ENCODE measurements around the gene CEP63.

Gene CEP63

DNA sequence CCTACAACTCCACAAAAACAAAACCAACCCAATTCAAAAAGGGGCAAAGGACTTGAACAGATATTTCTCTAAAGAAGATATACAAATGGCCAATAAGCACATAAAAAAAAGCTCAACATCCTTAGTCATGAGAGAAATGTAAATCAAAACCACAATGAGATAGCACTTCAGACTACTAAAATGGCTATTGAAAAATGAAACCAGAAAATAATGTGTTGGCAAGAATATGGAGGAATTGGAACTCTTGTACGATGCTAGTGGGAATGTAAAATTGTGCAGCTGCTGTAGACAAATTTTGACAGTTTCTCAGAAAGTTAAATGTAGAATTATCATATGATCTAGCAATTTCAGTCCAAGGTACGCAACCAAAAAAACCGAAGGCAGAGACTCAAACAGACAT is 136.0 kb downstream of the CEP63 start:
- TF ChIP-seq, protein P1, sequence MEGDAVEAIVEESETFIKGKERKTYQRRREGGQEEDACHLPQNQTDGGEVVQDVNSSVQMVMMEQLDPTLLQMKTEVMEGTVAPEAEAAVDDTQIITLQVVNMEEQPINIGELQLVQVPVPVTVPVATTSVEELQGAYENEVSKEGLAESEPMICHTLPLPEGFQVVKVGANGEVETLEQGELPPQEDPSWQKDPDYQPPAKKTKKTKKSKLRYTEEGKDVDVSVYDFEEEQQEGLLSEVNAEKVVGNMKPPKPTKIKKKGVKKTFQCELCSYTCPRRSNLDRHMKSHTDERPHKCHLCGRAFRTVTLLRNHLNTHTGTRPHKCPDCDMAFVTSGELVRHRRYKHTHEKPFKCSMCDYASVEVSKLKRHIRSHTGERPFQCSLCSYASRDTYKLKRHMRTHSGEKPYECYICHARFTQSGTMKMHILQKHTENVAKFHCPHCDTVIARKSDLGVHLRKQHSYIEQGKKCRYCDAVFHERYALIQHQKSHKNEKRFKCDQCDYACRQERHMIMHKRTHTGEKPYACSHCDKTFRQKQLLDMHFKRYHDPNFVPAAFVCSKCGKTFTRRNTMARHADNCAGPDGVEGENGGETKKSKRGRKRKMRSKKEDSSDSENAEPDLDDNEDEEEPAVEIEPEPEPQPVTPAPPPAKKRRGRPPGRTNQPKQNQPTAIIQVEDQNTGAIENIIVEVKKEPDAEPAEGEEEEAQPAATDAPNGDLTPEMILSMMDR (IDR thresholded peaks at IDR 0.05), result no peak
- no peak overlapping the region for H3K27ac ChIP-seq
- DNase-seq (ENCODE audit: low spot score), result no peak

GRCh38 chr3:134622806-134623365 is 137.0 kb downstream of the CEP63 start:
- TF ChIP-seq, protein P1 (IDR thresholded peaks at IDR 0.05), result no peak
- peak; percentile 58 for DNase-seq (ENCODE audit: low spot score)
- Histone ChIP-seq H3K4me3 (no peak overlapping the region), H3K27ac (no peak overlapping the region)

More for the DNA sequence above, 136.0 kb downstream of the CEP63 start:
- no peak overlapping the region for H3K4me3 ChIP-seq

DNA sequence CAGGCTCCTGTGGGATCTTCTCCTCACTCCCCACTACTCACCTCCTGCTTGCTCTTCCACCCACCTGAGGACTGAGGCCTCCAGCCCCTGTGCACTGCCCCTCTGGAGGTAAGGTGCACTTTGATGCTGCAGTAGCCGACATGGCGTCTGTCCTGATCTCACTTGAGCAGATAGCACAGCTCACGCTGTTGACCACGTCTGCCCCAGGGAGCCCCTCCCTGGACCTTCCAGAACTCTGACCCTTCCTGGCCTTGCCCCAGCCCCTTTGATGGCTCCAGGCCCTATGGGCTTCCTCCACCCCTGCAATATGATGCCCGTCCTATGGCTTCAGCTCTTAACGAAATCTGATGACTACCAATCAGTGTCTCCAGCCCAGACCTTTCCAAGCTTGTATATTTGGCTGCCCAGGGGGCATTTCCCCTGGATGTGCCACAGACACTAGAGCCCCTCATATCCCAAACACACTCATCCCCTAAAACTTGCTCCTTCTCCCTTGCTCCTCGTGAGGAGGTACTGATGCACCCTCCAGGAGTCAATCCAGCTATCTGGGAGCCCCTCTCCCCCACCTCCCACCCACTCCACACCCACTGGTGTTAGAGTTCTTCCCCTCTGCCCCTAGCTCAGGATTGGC is 137.9 kb downstream of the CEP63 start:
- TF ChIP-seq, protein P1 (IDR thresholded peaks at IDR 0.05), result no peak
- Histone ChIP-seq H3K27ac (no peak overlapping the region), H3K4me3 (no peak overlapping the region)
- peak; percentile 66 for DNase-seq (ENCODE audit: low spot score)

Data from coronary artery (tissue), 2 donors.